Gastrocnemius medialis (tissue), 4 donors: ENCODE measurements around the gene HSD17B14.

Source experiments
- POLR2A ChIP-seq, 2 donors: fragments of 450-650 bp; IDR thresholded peaks; one replicate each; pipeline ENCODE4 v1.6.1; 2017; ENCODE audit warnings: antibody characterized with exemption in 2 of 2, mild to moderate bottlenecking in 2 of 2, moderate library complexity in 2 of 2
- TF ChIP-seq, protein P1 (sequence below), 5 experiments: fragments of 450-650 bp in 3 of 5; fragments of 200-600 bp in 2 of 5; sonication (generic) in 2 of 5; IDR thresholded peaks in 4 of 5; conservative IDR thresholded peaks in 1 of 5; 1 replicate in 4 of 5; 2 replicates in 1 of 5; pipeline ENCODE4 v1.5.1; 2016 to 2019; ENCODE audit warnings: antibody characterized with exemption in 5 of 5, mild to moderate bottlenecking in 3 of 5, moderate library complexity in 3 of 5

DNA sequence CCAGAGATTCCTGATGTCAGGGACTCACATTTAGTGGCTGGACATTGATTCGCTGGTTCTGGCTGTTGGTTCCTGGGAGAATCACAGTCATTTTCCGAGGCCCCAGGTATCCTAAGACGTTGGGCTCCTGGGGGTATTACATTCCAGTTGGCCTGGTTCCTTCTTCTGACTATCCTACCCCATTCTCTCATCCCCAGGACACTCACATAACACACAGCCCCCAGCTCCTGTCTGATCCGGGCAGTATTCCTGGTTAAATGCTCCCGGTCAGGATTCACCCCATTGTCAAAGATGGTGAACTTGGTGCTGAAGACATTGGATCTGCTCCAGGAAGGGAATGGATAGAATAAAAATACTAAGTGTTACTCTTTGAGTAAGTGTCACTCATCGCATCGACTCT lies 47.4 kb upstream of the HSD17B14 start:
- TF ChIP-seq, protein P1, sequence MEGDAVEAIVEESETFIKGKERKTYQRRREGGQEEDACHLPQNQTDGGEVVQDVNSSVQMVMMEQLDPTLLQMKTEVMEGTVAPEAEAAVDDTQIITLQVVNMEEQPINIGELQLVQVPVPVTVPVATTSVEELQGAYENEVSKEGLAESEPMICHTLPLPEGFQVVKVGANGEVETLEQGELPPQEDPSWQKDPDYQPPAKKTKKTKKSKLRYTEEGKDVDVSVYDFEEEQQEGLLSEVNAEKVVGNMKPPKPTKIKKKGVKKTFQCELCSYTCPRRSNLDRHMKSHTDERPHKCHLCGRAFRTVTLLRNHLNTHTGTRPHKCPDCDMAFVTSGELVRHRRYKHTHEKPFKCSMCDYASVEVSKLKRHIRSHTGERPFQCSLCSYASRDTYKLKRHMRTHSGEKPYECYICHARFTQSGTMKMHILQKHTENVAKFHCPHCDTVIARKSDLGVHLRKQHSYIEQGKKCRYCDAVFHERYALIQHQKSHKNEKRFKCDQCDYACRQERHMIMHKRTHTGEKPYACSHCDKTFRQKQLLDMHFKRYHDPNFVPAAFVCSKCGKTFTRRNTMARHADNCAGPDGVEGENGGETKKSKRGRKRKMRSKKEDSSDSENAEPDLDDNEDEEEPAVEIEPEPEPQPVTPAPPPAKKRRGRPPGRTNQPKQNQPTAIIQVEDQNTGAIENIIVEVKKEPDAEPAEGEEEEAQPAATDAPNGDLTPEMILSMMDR (IDR thresholded peaks at IDR 0.05 in 4 of 5, conservative IDR thresholded peaks at IDR 0.05 in 1 of 5) = no peak
- no peak for TF ChIP-seq POLR2A (IDR thresholded peaks at IDR 0.05)
